Osteoblast (primary cell): ENCODE results near the gene SLC35D3. TPM values are rescaled to one million over a fixed set of nuclear protein-coding genes. Genes with fewer than 3 reads are reported as not detected.

ENCODE experiments used
- DNase-seq: peaks from one replicate; pipeline ENCODE4 v3.0.0; 2011; ENCODE audit warnings: low spot score, mixed read lengths; ENCODE audit not compliant: insufficient read length; ENCODE audit errors: missing footprints
- H2AFZ ChIP-seq: 2 replicates; pipeline ENCODE4 v1.6.0; 2011; ENCODE audit warnings: mild to moderate bottlenecking, low read length
- H3K27ac ChIP-seq: 2 replicates; pipeline ENCODE4 v1.5.1; 2011; ENCODE audit warnings: mild to moderate bottlenecking, low read depth, low read length, moderate library complexity
- H3K27me3 ChIP-seq: 2 replicates; pipeline ENCODE4 v1.6.0; 2012; ENCODE audit warnings: mild to moderate bottlenecking, control low read depth, inconsistent platforms, low read length, moderate library complexity; ENCODE audit not compliant: insufficient read depth
- H3K36me3 ChIP-seq: 2 replicates; pipeline ENCODE4 v1.5.1; 2011; ENCODE audit warnings: mild to moderate bottlenecking, low read length, control low read depth, moderate library complexity; ENCODE audit not compliant: insufficient read depth
- H3K4me1 ChIP-seq: 2 replicates; pipeline ENCODE4 v1.5.1; 2011; ENCODE audit warnings: mild to moderate bottlenecking, low read length, control low read depth, moderate library complexity; ENCODE audit not compliant: insufficient read depth
- H3K4me2 ChIP-seq: 2 replicates; pipeline ENCODE4 v1.6.0; 2011; ENCODE audit warnings: mild to moderate bottlenecking, low read length; ENCODE audit not compliant: insufficient read depth
- H3K4me3 ChIP-seq: fragments of 200-600 bp; sonication (generic); 3 replicates; pipeline ENCODE4 v1.5.1; 2012; ENCODE audit warnings: mild to moderate bottlenecking, low read length, inconsistent platforms; ENCODE audit not compliant: insufficient read depth
- H3K79me2 ChIP-seq: 2 replicates; pipeline ENCODE4 v1.6.0; 2012; ENCODE audit warnings: mild to moderate bottlenecking, low read length, control low read depth, inconsistent platforms; ENCODE audit not compliant: insufficient read depth
- H3K9me3 ChIP-seq: 2 replicates; pipeline ENCODE4 v1.5.1; 2011; ENCODE audit warnings: low read depth, low read length, control low read depth
- H4K20me1 ChIP-seq: 2 replicates; pipeline ENCODE4 v1.6.0; 2012; ENCODE audit warnings: mild to moderate bottlenecking, low read length, control low read depth; ENCODE audit not compliant: insufficient read depth
- CTCF ChIP-seq: IDR thresholded peaks from 2 replicates; pipeline ENCODE4 v1.5.1; 2011; ENCODE audit warnings: mild to moderate bottlenecking, low read depth, low read length, moderate library complexity; ENCODE audit errors: extremely low read depth
- total RNA-seq: library from RNA; depleted of rRNA; stranded (reverse); fragments of >200 nt; gene quantifications from 2 replicates; pipeline ENCODE4 v1.2.3, GENCODE V29; 2012

SLC35D3 gene
- total RNA-seq, 1 donor, result not detected

GRCh38 chr6:136930528-136930927 lies 8.4 kb downstream of the SLC35D3 start:
- no peak overlapping the region for H3K27ac ChIP-seq
- no peak for TF ChIP-seq CTCF
- no peak overlapping the region for H3K4me3 ChIP-seq
- no peaks in the 10 kb centered on the region for H3K79me2 ChIP-seq
- no peaks in the 10 kb centered on the region for H4K20me1 ChIP-seq
- peaks cover 20% of the 10 kb centered on the region for H3K27me3 ChIP-seq
- H3K4me2 ChIP-seq, result no peak overlapping the region
- no peaks in the 10 kb centered on the region for H3K36me3 ChIP-seq
- no peaks in the 10 kb centered on the region for H3K9me3 ChIP-seq
- DNase-seq, result no peak
- no peaks in the 10 kb centered on the region for H3K4me1 ChIP-seq
- no peak overlapping the region for H2AFZ ChIP-seq

- DNase-seq, result no peak
- no peaks in the 10 kb centered on the region for H4K20me1 ChIP-seq
- peaks cover 22% of the 10 kb centered on the region for H3K27me3 ChIP-seq
- no peaks in the 10 kb centered on the region for H3K4me1 ChIP-seq
- H3K4me2 ChIP-seq, result no peak overlapping the region
- no peaks in the 10 kb centered on the region for H3K79me2 ChIP-seq
- H3K4me3 ChIP-seq, result no peak overlapping the region
- H3K9me3 ChIP-seq, result no peaks in the 10 kb centered on the region
- H2AFZ ChIP-seq, result no peak overlapping the region
- no peaks in the 10 kb centered on the region for H3K36me3 ChIP-seq
- no peak for TF ChIP-seq CTCF
- no peak overlapping the region for H3K27ac ChIP-seq
Observed at GRCh38 chr6:136932599-136932998, 10.5 kb downstream of the SLC35D3 start.

GRCh38 chr6:136945072-136945471 lies 23.0 kb downstream of the SLC35D3 start:
- Histone ChIP-seq H3K4me3 (no peak overlapping the region), H3K9me3 (no peaks in the 10 kb centered on the region), H3K36me3 (no peaks in the 10 kb centered on the region), H3K27me3 (peaks cover under 1% of the 10 kb centered on the region), H4K20me1 (no peaks in the 10 kb centered on the region), H3K79me2 (no peaks in the 10 kb centered on the region), H3K27ac (no peak overlapping the region), H2AFZ (no peak overlapping the region), H3K4me1 (no peaks in the 10 kb centered on the region), H3K4me2 (no peak overlapping the region)
- no peak for DNase-seq
- TF ChIP-seq CTCF, result no peak

GRCh38 chr6:136945711-136946121 lies 23.6 kb downstream of the SLC35D3 start:
- TF ChIP-seq CTCF, result no peak
- no peaks in the 10 kb centered on the region for H4K20me1 ChIP-seq
- peak; percentile 45 for DNase-seq
- H3K9me3 ChIP-seq, result no peaks in the 10 kb centered on the region
- H3K27me3 ChIP-seq, result no peaks in the 10 kb centered on the region
- H2AFZ ChIP-seq, result no peak overlapping the region
- H3K4me1 ChIP-seq, result no peaks in the 10 kb centered on the region
- no peaks in the 10 kb centered on the region for H3K79me2 ChIP-seq
- H3K4me2 ChIP-seq, result no peak overlapping the region
- H3K27ac ChIP-seq, result no peak overlapping the region
- no peaks in the 10 kb centered on the region for H3K36me3 ChIP-seq
- no peak overlapping the region for H3K4me3 ChIP-seq
